DMS114 treated with DMSO at 0.1 percent for 48 hours (cell line): Measurements from ENCODE around the gene MARVELD3.
"Not testable (repeated sequence)": the region's sequence is repeated elsewhere in the genome, so short reads cannot be mapped to it uniquely, and the experiment has no call there.

ENCODE experiments used
- DNase-seq: peaks from one replicate; lab custom pipeline; 2025; ENCODE audit not compliant: unreplicated experiment; lab: John Stamatoyannopoulos, UW

Gene MARVELD3, protein sequence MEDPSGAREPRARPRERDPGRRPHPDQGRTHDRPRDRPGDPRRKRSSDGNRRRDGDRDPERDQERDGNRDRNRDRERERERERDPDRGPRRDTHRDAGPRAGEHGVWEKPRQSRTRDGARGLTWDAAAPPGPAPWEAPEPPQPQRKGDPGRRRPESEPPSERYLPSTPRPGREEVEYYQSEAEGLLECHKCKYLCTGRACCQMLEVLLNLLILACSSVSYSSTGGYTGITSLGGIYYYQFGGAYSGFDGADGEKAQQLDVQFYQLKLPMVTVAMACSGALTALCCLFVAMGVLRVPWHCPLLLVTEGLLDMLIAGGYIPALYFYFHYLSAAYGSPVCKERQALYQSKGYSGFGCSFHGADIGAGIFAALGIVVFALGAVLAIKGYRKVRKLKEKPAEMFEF

DNA sequence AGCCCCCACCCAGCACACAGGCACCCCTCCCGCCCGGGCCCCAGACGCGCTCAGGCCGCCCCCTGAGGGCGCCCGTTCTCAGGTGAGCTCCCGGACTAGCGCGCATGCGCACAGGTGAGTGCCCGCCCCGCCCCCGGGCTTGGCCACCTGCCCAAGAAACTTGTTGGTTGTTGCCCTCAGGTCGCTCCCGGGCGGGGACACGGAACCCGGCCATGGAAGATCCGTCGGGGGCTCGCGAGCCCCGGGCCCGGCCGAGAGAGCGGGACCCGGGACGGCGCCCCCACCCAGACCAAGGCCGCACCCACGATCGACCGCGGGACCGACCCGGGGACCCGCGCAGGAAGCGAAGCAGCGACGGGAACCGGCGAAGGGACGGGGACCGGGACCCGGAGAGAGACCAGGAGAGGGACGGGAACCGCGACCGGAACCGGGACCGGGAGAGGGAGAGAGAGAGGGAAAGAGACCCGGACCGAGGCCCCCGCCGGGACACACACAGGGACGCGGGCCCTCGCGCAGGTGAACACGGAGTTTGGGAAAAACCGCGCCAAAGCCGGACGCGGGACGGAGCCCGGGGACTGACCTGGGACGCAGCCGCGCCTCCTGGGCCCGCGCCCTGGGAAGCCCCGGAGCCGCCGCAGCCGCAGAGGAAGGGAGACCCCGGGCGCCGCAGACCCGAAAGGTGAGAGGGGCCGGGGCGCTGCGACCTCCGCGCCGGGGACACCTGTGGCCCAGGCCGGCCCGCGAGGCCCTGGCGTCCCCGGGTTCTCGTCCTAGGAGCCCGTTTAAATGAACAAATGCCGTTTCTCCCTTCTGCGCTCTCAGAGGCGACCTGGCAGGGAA, at the start of gene MARVELD3:
MARVELD3 (plus strand) TSS at position 167 of the 840 bp plus-strand sequence; CDS start at position 213, 46 bp downstream.
- DNase-seq = no peak

DNA sequence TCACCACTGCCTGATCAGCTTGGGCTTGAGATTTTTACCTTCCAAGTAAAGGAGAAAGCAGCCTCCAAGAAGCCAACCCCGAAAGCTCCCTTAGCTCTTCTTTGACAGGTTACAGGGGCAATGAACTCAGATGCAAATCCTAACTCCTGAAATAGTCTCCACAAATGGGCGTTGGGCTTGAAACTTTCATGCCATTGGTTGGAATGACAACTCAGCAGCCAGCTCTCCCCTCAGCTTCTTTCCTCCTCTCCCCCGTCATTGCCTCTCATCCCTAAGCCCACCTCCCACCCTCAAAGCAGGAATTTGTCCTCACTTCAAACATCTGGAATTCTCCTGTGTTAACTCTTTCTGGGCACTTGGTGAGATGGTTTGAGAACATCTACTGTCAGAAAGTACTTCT, 49.0 kb upstream of the MARVELD3 start, which contains the start of gene TAT:
TAT (minus strand) TSS at position 122 of the 400 bp plus-strand sequence. CDS start 677 bp downstream, outside the sequence.
- no peak for DNase-seq

DNA sequence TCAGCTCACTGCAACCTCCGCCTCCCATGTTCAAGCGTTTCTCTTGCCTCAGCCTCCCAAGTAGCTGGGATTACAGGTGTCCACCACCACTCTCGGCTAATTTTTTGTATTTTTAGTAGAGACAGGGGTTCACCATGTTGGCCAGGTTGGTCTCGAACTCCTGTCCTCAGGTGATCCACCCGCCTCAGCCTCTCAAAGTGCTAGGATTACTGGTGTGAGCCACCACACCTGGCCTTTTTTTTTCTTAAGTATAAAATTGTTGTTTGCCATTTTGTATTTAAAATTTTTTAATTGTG, 43.5 kb upstream of the MARVELD3 start:
- not testable (repeated sequence) for DNase-seq

DNA sequence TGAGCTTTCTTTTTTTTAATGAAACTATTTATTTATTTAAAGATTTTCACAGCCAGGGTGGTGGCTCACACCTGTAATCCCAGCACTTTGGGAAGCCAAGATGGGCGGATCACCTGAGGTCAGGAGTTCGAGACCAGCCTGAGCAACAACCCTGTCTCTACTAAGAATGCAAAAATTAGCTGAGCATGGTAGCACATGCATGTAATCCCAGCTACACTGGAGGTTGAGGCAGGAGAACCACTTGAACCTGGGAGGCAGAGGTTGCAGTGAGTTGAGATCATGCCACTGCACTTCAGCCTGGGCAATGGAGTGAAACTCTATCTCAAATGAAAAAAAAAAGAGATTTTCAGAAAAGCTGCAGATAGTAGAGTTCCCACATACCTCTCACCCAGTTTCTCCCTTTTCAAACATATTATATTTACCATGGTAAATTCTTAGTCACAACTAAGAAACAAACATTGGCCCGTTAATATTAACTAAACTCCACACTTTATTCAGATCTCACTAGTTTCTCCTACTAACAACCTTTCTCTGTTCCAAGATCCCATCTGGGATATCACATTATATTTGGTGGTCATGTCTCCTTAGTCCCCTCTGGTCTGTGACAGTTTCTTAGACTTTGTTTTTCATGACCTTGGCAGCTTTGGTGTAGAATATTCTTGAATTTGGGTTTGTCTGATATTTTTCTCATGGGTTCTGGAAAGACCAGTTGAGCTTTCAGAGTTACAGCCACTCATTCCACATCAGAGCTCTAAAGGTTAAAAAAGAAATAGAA, 41.3 kb upstream of the MARVELD3 start:
- DNase-seq = no peak

DNA sequence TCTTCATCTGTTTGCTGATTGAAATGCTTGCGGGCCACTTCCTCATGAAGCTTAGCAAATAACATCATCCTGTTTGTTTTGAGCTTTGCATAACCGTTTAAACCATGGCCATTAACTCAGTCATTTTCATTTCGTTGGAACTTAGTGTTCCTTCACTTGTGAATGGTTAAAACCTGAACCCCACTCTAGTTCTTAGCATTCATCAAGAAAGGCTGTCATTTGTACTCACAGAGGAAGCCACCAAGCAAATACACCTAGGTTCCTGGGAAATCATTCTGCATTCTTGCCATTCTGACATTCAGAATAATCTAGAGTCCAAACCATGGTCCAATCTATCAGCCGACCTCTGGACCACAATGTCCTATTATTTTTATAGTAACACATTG, 40.7 kb upstream of the MARVELD3 start:
- DNase-seq = no peak

DNA sequence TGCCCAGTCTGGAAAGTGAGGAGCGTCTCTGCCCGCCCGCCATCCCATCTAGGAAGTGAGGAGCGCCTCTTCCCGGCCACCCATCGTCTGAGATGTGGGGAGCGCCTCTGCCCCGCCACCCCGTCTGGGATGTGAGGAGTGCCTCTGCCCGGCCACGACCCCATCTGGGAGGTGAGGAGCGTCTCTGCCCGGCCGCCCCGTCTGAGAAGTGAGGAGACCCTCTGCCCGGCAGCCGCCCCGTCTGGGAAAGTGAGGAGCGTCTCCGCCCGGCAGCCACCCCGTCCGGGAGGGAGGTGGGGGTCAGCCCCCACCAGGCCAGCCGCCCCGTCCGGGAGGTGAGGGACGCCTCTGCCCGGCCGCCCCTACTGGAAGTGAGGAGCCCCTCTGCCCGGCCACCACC, 36.6 kb upstream of the MARVELD3 start:
- DNase-seq = not testable (repeated sequence)

DNA sequence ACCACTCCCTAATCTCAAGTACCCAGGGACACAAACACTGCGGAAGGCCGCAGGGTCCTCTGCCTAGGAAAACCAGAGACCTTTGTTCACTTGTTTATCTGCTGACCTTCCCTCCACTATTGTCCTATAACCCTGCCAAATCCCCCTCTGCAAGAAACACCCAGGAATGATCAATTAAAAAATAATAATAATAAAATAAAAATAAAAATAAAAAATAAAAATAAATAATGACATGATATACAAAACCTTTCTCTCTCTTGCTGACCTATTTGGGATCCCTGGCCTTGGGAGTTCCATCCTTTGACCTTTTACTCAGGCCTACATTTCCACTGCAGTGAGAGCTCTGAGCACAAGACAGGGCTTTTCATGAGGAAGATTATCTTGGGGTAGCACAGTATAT, 35.9 kb upstream of the MARVELD3 start:
- not testable (repeated sequence) for DNase-seq

DNA sequence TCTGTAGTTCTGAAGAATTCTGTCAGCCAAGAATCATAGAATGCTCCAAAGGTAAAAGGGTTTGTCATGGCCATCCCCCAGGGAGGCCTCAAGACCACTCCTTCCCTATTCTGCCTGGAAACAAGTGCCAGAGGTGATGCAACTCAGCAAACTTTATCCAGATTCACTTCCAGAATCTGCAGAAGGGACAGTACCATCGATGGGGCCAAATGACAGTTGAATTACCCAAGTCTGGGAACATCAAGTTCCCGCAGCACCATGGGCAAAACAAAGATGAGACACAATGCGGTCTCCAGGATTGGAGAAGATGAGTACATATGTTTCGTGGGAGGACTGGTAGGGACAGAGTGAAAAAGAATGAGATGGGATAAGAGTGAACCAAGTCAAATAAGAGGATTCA, 35.4 kb upstream of the MARVELD3 start:
- no peak for DNase-seq

DNA sequence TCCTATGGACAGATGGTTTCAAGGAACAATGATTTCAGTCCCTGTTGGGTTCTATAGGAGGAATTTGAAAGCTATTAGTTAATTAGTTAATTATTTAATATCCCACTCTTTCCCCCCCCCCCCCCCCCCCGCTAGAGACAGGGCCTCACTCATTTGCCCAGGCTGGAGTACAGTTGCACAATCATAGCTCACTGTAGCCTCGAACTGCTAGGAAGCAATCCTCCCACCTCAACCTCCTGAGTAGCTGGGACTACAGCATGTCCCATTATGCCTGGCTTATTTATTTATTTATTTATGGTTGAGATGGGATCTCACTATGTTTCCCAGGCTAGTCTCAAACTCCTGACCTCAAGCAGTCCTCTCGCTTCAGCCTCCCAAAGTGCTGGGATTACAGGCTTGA, 34.1 kb upstream of the MARVELD3 start:
- no peak for DNase-seq

DNA sequence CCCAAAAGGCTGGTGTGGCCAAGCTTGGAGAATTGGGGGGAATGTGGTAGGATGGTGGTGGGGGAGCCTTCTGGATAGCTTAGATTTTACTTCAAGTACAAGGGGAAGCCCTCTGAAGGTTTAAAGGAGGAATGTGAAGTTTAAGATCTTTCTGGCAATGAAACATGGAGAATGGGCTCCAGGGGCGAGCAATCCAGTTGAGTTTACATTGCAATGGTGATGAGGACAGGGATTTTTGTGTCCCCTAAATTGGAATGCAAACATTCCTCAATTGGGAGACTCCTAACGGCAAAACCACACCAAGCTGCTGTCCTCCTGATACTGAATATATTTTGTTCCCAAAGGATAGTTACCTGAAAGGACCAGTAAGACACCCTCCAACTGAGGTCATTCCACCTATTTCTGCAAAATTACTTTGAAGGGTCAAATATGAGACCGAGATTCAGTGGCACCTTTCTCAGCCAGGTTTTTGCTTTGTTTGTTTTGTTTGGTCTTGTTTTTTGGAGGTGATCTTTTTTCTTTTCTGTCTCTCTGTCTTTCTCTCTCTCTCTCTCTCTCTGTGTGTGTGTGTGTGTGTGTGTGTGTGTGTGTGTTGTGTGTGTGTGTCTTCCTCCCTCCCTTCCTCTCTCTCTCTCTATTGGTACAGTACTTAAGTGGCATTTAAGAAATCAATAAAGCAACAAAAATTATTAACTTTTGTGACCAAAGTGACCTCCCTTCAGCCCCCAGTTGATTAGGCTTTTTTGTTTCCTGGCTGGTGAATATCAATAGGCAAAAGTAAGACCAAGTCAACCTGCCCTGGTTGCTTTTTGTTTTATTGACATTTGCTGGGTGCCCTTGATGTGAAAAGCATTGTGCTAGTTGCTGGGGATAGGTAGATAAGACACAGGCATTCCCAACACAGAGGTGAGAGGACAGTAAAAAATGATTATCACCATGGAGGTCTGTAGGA, 32.7 kb upstream of the MARVELD3 start:
- no peak for DNase-seq

DNA sequence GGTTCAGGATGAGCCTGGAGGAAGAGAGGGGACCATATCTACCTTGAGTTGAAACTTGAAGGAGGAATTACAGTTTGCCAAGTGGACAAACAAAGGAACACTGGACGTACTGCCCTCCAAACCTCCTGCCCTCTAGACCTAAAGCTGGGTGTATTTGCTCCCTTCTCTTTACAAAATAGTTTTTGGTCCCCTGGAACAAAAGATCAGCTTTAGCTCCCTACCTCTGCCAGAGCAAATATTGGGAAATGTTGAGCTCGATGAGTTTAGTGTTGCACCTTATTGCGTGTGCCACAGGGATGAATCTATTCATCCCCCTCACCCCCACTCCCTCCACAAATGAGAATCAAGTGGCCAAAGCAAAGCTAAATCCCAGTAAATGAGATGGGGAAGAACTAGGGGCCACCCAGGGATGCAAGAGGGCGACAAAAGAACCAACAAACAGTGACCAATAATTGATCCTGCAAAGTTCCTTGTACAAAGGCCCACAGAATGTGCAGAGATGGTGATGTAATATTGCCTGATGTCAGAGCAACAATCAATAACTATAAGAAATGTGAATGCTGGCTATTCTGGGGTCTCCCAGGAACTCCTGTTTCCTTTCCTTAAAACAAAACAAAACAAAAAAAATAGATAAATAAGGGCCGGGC, 31.9 kb upstream of the MARVELD3 start:
- no peak for DNase-seq

DNA sequence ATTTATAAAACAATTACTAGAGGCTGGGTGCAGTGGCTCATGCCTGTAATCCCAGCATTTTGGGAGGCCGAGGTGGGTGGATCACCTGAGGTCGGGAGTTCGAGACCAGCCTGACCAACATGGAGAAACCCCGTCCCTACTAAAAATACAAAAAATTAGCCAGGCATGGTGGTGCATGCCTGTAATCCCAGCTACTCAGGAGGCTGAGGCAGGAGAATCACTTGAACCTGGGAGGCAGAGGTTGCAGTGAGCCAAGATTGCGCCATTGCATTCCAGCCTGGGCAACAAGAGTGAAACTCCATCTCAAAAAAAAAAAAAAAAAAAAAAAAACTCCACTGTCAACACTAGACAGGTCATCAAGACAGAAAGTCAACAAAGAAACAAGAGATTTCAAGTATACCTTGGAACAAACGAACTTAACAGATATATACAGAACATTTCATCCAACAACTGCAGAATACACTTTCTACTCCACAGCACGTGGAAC, 30.6 kb upstream of the MARVELD3 start:
- not testable (repeated sequence) for DNase-seq

DNA sequence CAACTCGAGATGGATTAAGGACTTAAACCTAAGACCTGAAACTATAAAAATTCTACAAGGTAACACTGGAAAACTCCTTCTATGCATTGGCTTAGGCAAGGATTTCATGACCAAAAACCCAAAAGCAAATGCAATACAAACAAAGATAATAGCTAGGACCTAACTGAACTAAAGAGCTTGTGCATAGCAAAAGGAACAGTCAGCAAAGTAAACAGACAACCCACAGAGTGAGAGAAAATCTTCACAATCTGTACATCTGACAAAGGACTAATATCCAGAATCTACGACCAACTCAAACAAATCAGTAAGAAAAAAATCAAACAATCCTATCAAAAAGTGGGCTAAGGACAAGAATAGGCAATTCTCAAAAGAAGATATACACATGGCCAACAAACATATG, 27.6 kb upstream of the MARVELD3 start:
- DNase-seq = not testable (repeated sequence)

DNA sequence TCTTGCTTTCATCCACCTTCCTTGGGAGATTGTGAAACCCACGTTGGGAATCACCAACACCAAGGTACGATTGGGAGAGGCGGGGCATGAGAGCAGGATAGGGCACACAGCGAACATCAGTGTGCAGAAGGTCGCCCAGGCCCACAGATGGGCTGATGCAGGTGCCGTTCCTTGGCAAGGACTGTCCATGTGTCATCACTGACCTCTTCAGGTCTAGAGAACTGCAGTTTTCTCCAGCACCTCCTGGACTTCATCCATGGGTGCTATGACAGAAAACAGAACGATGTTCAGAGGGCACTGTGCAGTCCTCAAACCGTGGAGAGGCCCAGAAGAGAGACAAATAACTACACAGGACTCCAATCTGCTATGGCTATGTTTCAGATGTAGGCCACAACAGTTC, 25.2 kb upstream of the MARVELD3 start:
- no peak for DNase-seq

DNA sequence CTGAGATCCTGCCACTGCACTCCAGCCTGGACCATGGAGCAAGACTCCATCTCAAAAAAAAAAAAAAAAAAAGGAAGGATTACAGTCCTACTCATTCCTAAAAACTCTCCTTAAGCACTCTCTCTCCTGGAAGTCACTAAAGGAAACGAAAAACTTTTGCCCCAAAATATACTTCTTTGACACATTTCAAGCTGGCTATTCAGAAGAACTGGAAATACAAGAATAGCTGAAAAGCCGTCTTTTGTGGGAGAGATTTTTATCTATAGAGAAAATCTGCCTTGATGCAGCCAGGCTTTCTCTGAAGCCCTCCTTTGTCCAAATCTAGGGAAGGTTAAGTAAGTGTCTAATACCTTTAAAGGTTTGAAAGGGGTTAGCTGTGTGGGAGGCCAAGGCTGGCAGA, 16.9 kb upstream of the MARVELD3 start:
- DNase-seq = no peak

DNA sequence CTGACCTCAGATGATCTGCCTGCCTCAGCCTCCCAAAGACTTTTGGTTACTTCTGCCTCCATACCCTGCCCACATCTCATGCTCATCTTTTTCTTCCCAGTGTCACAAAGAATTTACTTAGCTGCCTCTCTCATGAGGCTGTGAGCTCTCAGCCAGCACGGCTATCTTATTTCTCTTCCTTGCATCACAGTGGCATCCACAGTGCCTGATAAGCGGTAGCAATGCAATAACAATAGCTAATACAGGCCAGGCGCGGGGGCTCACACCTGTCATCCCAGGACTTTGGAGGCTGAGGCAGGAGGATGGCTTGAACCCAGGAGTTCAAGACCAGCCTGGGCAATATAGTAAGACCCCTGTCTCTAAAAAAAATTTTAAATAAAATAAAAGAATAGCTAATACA, 15.5 kb upstream of the MARVELD3 start:
- no peak for DNase-seq

DNA sequence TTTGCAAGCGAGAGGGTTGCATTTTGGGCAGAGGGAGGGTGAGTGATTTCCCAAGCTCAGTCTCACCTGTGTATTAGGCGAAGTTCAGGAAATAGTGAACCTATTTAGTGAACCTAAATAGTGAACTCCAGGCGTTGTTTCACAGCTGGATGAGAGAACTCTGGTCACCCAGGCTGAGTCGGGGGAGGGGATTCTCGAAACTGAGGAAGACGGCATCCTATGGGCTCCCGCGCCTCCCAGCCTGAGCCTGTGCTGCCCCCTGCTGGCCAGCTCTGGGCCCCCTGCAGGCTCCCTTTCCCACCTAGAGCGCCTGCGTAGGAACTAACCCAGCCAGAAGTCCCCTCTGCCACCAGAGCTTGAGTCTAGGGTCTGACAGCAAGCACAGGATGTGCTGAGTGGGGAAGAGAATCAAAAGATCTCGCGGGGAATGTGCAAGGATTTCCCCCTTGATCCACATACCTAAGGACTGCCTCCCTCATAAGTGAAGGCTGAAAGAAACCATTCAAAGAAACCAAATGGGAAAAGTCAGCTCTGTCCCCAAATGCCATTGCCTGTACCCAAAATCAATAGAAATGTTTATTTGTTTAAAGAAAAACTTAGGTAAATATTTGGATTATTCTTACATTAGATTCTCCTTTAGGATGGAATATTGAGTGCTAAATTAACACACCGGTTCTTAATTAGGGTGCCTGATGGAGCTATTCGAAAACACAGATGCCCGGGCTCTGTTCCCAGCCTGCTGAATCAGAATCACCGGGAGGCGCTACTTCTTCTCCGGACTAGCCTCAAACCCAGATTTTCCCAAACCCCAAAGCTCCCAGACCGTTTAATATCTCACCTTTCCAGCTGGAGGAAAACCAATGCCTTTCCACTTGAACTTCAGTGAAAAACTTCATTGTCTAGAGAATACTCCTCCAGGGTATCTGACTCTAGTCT, 14.8 kb upstream of the MARVELD3 start:
- peak; percentile 74 for DNase-seq

DNA sequence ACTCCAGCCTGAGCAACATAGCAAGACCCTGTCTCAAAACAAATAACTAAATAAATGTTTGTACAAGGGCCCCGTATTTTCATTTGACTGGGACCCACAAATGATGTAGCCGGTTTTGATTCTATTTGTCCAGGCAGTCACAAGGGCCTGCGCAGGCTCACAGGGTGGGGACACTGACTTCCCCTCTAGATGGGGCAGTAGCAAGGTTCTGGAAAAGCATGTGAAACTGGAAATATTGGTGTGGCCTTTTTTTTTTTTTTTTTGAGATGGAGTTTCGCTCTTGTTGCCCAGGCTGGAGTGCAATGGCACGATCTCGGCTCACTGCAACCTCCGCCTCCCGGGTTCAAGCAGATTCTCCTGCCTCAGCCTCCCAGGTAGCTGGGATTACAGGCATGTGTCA, 11.0 kb upstream of the MARVELD3 start:
- DNase-seq = not testable (repeated sequence)

DNA sequence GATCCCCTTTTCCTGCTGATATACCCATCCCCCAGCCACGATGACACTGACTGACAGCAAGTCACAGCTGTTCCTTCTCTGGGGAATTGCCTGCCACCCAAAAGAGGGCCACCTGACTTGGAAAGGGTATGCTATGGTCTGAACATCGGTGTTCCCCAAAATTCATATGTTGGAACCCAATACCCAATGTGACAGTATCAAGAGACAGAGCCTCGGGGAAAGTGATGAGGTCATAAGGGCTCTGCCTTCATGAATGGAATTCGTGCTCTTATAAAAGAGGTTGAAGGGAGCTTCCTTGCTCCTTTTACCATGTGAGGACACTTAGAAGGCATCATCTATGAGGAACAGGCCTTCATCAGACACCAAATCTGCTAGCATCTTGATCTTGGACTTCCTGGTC, 7.6 kb upstream of the MARVELD3 start:
- no peak for DNase-seq
